Middle frontal gyrus (tissue), 1 donor: ENCODE results near the gene GNG8.
"Not testable (repeated sequence)": the region's sequence is repeated elsewhere in the genome, so short reads cannot be mapped to it uniquely, and the experiment has no call there.

Experiments
- DNase-seq: peaks from one replicate; pipeline ENCODE4 v3.0.0-alpha.2; 2015; ENCODE audit warnings: low spot score; ENCODE audit errors: extremely low spot score

The GNG8 gene

DNA sequence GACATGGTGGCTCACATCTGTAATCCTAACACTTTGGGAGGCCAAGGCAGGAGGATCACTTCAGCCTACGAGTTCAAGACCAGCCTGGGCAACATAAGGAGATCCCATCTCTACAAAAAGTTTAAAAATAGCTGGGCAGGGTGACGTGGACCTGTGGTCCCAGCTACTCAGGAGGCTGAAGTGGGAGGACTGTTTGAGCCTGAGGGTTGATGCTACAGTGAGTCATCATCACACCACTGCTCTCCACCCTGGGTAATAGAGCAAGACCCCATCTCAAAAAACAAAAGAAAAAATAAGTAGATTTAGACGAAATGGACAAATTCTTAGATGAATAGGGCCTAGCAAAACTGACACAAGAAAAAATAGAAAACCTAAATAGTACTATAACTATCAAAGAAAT lies 10.4 kb upstream of the GNG8 start:
- DNase-seq: no peak

DNA sequence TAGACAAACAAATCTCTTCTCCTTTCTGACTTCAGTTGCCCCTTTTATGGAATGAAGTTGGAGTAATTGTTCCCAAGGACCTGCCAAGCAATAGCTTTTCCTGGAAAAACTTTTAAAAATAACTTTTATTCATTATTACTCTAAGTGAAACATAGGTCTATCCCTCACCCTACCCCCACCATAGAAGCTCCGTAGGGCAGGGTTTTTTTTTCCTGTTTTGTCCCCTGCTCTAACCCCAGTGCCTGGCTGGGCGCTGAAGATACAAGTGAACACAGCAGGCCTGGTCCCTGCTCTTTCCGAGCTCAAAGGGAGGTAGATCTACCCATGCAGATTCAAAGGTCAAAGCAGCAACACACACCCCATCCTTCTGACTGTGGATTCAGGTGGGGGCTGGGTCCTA lies 8.7 kb upstream of the GNG8 start:
- DNase-seq: no peak

DNA sequence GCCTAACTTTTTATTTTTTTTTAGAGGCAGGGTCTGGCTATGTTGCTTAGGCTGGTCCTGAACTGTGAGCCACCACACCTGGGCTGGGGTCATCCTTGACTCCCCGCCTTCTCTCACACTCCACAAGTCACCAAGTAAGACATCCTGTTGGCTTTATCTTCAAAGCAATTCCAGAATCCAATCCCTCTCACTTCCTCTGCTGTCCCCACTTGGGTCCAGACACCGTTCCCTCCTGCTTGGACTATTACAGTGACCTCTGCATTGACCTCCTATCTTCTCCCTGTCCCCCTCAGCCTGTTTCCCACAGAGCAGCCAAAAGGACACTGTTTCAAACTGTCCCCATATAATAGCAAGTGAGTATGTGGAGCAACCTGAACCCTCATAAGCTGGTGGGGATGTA lies 4.7 kb upstream of the GNG8 start:
- DNase-seq: no peak

DNA sequence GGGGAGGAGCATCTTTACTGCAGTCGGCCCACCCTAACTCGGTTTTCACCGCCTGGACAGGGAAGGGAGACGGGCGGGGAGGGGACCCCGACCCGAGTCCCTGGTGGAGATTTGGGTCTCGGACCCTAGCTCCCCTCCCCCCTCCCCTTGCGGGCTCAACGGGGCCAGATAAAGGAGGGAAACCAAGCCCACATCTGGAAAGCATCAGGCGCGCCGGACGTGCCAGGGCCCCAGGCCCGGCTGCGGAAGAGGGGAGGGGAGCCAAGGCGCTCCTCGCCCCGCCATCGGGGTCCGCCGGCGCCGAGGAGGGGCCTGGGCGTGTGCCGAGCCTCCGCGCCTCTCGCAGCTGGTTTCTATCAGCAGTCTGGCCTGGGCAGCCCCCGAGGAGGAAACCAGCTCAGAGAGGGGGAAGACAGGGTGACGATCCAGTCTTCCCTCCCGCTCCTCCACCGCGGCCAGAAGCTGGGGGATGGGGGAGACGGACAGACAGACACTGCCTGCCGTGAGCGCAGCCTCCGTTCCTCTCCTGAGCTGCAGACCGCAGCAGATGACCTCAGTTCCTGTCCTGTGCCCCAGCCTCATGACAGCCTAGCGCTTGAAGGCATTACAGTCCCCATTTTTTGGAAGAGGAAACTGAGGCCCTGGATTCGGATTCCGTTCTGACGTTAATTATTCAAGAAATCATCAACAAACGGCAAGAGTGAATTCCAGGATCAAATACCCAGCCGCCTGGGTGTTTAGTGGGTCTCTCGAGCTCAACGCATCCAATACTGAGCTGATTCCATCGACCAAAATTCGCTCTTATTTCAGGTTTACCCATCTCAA lies 3.6 kb upstream of the GNG8 start:
- no peak for DNase-seq

DNA sequence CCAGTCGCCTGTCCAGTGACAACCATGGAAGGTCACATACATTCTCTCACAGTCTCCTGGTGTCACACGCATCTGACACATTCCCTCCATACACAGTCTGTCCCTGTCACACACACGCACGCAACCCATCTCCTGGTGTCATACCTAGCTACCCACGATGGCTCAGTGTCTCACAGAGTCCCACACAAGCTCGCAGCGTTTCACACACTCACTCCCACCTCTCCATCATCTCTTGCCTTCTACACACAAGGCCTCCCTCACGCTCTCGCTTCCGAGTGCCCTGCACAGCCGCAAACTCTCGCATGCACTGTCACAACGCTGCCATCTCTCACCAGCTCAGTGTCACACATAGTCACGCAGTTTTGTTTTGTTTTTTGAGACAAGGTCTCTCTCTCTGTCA lies 1.2 kb upstream of the GNG8 start:
- no peak for DNase-seq

DNA sequence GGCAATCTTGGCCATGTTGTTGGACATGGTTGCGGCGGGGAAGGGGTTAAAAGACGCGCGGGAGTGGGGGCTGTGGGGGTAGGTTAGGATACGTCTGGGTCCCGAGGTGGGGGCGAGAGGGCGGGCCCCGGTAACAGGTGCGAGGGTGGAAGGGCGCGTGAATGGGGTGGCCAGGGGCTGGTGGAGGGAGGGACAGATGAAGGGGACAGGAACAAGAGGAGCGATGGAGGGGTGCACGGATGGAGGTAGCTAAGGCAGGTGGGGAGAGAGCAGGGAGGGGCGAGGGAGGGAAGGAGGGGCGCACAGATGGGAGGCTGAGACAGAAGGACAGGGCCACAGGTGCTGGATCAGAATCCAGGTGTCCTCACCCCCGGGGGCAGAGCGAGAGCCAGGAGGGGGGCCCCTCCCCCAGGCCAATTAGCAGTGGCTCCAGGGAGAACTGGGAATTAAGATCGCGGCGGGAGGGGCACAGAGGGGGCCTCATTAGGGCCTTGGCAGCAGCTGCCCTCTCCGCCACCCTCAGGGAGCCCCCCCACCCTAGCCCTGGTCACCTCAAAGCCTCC lies 1.3 kb downstream of the GNG8 start:
- no peak for DNase-seq

DNA sequence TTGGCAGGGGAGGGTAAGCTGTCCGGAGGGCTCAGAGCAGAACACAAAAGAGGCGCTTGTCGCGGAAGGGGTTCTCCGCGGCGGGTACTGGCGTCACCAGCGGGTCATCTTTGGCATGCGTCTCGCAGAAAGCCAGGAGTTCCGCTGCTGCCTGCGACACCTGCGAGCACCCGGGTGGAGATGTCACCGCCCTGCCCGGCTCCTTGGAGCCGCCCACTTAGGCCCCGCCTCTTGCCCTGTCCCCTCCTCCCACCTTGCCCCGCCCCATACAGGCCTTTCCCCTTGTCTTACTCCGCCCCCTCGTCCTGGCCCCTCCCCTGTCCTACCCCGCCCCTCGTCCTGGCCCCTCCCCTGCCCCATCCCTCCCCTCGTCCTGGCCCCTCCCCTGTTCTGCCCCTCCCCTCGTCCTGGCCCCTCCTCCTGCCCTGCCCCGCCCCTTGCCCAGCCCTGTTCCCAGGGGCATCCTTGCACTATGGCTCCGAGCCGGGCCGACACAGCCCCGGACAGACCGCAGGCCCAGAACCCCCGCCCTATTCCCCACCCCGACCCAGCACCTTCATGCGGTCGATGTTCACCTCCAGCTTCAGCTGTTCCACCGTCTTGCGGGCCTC lies 1.9 kb downstream of the GNG8 start:
- no peak for DNase-seq

- no peak for DNase-seq
These were observed 2.9 kb downstream of the GNG8 start for GRCh38 chr19:46633130-46633529.

- DNase-seq: no peak
These were observed 4.5 kb downstream of the GNG8 start for GRCh38 chr19:46631481-46631880.

DNA sequence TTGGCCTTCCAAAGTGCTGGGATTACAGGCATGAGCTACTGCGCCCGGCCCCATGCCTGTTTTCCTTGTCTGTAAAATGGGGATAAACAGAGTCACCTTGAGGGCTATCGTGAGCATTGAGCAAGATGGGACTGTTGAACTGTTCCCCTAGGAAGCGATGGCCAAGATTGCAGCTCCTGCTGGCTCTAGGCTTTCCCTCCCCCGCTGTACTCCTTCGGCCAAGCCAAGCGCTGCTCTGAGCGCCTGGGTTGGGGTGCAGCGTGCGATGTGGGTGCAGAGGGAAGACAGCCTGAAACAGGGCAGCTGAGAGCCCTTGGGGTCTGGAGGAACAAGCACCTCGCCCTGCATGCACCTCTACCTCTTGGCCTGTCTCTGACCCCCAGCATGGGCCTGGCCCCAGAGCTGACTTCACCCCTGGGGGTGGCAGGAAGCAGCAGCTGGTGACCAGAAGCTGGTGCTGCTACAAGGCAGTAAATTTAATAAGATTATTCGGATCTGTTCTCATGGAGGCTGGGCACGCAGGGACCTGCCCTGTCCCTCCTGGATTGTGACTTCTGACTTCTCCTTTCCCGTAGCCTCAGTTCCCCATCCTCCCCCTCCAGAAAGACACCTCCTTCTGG lies 5.3 kb downstream of the GNG8 start:
- no peak for DNase-seq

DNA sequence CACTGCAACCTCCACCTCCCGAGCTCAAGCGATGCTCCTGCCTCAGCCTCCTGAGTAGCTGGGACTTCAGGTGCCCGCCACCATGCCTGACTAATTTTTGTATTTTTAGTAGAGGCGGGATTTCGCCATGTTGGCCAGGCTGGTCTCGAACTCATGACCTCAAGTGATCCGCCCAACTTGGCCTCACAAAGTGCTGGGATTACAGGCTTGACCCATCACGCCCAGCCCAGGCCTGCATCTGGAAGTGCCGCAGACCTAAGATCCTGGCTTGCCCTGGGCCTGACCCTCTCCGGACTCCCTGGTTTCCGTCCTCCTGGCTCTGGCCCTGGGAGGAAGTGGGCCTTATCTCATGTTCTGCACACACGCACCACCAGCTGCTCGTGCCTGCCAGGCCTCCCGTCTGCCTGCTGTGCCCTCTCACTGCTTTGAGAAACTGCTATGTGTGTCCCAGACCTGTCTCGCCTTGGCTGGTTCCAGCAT lies 6.4 kb downstream of the GNG8 start:
- DNase-seq: no peak

DNA sequence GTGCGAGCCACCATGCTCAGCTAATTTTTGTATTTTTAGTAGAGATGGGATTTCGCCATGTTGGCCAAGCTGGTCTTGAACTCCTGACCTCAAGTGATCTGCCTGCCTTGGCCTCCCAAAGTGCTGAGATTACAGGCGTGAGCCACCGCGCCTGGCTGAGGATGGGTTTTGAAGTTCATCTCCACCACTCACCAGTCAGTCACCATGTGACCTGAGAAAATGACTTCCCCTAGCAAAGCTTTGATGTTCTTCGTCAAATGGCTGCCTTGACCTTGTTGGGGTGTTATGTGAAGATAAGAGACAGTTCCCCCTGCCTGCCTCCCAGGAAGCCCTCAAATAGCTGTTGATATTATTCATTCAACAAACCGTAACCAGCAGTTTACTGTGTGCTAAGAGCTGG lies 7.0 kb downstream of the GNG8 start:
- DNase-seq: not testable (repeated sequence)

DNA sequence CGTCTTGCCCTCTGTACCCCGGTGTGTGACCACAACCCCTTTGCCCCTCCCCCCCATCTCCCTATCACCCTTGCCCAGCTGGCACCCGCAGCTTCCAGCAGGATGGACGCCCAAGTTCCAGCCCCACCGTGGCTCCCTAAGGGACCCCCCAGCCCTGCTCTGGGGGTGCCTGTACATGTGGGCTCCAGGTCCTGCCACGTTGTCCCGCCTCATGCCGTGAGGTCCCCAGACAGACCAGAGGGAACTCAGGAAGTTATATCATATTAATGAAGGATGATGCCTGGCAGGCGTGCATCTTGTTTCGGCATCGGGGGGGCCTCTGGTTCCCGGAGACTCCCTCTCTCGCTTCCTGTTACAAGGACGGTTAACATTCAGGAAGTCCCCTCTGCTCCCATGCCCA lies 9.6 kb downstream of the GNG8 start:
- no peak for DNase-seq

GRCh38 chr19:46625731-46626130 lies 10.3 kb downstream of the GNG8 start:
- no peak for DNase-seq

- DNase-seq: no peak
These were observed 10.9 kb downstream of the GNG8 start, which contains the start of gene PTGIR for GRCh38 chr19:46624958-46625661. PTGIR (minus strand) TSS chr19:46625089; CDS start chr19:46624225, 864 bp downstream.

DNA sequence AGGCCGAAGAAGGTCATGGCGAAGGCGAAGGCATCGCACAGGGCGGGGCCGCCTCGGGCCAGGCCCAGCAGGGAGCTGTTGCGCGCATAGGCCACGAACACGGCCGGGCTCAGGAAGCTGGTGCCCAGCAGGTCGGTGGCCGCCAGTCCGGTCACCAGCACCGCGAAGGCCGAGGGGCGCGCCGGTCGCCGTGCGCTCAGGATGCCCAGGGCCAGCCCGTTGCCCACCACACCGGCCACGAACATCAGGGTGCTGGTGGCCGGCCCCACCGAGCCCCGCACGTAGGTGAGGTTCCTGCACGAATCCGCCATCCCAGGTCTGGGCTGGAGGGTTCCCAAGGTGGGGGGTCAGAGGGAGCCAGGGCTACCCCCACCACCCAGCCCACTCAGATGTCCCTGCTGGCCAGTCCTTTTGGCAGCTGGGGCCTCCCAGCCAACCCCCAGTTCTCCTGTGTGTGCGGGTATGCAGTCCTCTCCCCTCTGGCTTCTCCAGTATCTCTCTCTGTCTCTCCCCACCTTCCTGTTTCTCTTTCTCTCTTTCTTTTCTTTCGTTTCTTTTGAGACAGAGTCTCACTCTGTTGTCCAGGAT lies 12.0 kb downstream of the GNG8 start:
- DNase-seq: no peak

DNA sequence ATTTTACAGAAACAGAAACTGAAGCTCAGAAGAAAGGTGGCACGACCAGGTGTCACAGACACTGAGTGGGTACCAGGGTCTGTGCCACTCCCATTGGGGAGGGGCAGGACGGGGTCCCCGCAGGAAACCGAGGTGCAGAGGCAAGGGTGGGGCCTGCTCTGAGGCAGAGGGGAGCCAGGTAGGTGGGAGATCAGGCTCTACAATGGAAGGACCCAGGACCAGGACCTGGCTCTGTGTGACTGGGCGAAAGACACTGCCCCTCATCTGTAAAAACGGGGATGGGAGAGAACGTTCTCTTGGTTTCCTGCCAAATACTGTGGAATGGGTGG lies 13.9 kb downstream of the GNG8 start:
- DNase-seq: no peak

DNA sequence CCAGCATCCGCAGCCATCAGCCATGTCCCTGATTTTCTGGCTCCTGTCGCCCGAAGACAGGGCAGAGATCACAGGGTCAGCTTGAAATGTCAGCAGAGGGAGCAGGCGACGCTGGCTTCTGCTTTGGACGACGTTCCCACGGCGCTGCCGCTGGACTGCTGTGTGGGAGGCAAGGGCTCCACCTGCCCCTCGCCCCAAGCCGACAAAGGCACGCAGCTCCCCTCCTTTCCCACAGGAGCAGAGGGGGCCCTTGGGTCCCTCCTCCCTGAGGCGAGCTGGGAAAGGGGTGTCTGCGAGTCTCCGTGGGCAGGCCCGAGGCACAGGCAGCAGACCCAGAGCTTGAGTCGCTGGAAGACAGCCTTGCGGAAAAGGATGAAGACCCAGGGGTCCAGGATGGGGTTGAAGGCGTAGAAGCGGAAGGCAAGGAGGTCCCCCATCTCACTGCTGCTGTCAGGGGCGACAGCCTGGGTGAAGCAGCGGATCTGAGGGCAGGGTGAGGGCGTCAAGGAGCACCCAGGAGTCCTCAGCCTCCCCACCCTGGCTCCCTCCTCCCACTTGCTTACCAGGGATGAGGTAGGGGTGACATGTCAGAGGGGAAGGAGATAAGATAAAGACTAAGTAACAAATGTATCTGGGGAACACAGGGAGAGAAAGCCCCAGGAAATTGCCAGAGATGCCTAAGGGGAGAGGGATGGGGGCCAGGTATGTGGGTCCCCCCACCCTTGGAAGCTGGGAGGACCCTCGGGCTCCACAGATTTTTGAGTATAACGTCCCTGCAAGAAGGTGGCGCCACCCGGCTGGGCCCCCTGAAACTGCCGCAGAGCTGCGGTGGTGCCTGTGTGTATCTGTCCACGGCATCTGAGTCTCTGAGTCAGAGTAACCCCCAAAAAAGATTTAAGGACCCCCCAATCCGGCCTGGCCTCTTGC lies 14.5 kb downstream of the GNG8 start:
- DNase-seq: no peak

DNA sequence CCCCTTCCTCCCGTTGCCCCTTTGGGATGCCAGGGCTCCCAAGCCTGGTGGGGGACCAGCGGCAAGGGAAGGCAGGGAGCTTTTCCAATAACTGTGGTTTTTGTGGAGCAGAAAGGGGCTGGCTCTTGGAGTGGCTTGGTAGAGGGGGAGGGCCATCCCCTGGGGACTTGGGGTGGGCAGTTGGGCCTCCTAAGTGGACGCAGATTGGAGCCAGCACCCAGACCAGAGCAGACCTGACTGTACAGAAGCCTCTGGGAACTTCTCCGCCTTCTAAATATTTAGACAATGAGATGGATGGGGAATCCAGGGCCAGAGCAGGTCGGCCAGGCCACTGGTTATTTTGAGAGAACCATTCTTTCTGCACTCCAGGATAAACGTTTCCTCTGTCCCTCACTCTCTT lies 15.3 kb downstream of the GNG8 start:
- DNase-seq: no peak

GRCh38 chr19:46620267-46620666 lies 15.7 kb downstream of the GNG8 start:
- no peak for DNase-seq
